Measurements from ENCODE around the gene PPP1R36.

- TF ChIP-seq CTCF (IDR thresholded peaks at IDR 0.05), result no peak
- no peak for TF ChIP-seq POLR2A (IDR thresholded peaks at IDR 0.05)
- no peak for TF ChIP-seq EP300 (IDR thresholded peaks at IDR 0.05)
Measured at GRCh38 chr14:64566651-64567122, 16.9 kb downstream of the PPP1R36 start.

Data from tibial nerve (tissue), 4 donors.